NCI-H82 treated with DMSO at 0.1 percent for 48 hours (cell line): ENCODE data around the gene PPM1D.

Source experiments
- DNase-seq: peaks from one replicate; lab custom pipeline; 2025; ENCODE audit not compliant: unreplicated experiment; lab: John Stamatoyannopoulos, UW

The PPM1D gene

DNA sequence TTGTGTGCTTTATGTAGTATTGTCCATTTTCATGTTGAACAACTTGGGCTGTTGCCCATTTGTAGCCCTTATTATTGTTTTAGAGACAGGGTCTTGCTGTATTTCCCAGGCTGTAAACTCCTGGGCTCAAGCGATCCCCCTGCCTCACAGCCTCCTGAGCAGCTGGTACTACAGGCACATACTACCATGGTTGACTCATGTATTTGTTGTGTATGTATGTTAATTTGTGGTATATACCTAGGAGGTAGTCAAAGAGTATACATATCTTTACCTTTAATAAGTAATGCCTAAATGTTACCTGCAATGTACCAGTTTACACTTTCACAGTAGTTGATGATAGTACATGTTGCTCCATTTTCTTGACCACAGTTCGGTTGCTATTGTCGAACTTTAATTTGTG, 18.1 kb downstream of the PPM1D start:
- DNase-seq: no peak

GRCh38 chr17:60618854-60619526, 19.0 kb downstream of the PPM1D start:
- no peak for DNase-seq

DNA sequence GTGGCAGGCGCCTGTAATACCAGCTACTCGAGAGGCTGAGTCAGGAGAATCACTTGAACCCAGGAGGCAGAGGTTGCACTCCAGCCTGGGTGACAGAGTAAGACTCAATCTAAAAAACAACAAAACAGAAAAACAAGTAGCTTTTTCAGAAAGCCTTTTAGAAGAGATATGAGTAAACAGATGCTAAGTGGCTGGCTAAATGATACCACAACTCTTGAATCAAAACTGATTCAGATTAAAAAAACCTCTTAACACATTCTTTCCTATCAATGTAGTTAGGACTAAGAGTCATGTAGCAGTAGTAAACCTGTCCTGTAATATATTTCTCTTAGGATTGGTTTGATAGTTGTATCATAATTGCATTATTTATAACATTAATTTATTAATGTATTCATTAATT, 23.0 kb downstream of the PPM1D start:
- DNase-seq: no peak

DNA sequence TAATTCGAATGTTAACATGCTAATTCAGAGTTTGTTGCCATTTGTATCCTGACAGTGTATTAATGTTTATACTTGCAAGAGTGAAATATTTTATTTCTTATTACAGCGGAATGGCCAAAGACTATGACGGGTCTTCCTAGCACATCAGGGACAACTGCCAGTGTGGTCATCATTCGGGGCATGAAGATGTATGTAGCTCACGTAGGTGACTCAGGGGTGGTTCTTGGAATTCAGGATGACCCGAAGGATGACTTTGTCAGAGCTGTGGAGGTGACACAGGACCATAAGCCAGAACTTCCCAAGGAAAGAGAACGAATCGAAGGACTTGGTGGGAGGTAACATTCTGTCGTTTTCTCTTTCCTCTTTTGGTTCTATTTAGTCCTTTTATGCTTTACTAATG, 23.4 kb downstream of the PPM1D start:
- no peak for DNase-seq

DNA sequence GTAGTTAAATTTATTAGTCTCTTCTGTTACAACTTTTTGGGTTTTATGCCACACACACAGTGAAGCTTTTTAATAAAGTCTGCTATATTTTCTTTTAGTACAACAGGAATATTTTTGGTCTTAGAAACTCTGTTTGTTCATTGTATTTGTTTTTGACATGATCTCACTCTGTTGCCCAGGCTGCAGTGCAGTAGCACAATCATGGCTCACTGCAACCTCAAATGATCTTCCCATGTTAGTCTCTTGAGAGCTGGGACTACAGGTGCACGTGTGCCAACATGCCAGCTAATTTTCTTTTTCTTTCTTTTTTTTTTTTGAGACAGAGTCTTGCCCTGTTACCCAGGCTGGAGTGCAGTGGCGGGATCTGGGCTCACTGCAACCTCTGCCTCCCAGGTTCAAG, 27.1 kb downstream of the PPM1D start:
- no peak for DNase-seq

DNA sequence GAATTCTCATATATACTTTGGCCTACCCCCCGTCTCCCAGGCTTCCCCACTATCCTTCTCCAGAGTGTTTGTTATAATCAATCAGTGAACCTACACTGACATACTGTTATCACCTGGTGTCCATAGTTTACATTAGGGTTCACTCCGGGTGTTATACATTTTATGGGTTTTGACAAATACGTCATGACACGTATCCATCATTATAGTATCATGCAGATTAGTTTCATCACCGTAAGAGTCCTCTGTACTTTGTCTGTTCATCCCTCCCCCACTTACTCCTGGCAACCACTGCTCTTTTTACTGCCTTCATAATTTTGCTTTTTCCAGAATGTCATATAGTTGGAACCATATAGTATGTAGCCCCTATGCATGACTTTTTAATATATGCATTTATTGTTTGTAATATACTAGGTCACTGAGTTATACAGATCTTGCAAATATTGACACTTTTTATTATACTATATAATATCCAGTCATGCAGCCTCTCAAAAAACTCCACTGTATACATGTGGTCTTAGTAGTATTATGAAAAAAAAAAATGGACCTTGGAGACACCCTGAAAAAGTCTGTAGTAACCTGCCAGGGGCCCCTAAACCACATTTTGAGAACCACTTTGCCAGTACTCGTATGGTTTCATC, 28.4 kb downstream of the PPM1D start:
- DNase-seq: no peak

DNA sequence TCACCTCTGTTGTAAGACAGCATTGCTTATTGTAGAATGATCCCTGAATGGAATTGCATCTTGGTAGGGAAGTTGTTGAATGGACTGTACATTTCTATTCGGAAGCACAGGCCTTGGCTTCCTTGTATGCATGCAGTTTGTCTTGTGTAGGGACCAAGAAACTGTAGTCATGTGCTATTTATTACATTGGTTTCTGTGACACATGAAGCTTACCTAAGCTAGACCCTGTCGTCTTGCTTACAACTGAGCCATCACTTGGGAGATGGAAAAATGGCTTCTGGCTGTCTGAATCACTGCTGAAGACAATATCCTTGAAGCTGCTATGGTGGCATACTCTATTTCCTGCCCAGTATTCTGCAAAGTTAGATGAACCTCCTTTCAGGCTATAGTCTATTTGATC, 29.1 kb downstream of the PPM1D start:
- DNase-seq: no peak

DNA sequence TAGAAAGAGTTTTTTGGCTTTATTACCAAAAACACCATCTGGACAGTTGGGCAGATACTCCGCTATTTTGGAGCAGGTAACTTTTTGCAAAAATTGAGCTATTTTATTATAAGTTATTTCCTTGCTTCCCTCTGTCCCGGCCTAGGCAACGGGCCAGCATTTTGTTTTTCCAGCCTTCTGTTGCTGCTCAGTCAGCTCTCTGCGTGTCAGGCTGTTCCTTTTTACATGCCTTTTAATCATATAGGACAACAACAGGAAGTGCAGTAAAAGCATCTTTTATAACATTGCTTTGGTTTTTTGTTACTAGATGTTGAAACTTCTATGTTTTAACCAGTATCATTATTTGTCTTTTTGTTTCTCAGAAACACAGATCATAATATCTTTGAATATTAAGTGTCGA, 30.4 kb downstream of the PPM1D start:
- DNase-seq: no peak

- no peak for DNase-seq
Observed at GRCh38 chr17:60631119-60631518, 31.1 kb downstream of the PPM1D start.

GRCh38 chr17:60637683-60638082, 37.7 kb downstream of the PPM1D start:
- DNase-seq: no peak

- no peak for DNase-seq
Observed at GRCh38 chr17:60639019-60639330, 39.0 kb downstream of the PPM1D start.

DNA sequence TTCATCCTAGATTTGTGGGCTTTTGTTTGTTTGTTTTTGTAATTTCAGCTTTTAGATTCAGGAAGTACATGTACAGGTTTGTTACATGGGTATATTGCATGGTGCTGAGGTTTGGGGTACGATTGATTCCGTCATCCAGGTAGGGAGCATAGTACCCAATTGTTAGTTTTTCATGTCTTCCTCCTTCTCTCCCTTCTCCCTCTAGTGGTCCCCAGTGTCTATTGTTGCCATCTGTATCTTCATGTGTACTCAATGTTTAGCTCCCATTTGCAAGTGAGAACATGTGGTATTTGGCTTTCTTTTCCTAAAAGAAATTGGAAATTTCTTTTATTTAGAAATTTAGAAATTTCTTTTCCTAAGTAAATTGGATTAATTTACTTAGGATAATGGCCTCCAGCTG, 40.5 kb downstream of the PPM1D start:
- no peak for DNase-seq

GRCh38 chr17:60641126-60641525, 41.1 kb downstream of the PPM1D start:
- no peak for DNase-seq

- DNase-seq: peak; percentile 20
Observed at GRCh38 chr17:60641810-60642220, 41.8 kb downstream of the PPM1D start.

DNA sequence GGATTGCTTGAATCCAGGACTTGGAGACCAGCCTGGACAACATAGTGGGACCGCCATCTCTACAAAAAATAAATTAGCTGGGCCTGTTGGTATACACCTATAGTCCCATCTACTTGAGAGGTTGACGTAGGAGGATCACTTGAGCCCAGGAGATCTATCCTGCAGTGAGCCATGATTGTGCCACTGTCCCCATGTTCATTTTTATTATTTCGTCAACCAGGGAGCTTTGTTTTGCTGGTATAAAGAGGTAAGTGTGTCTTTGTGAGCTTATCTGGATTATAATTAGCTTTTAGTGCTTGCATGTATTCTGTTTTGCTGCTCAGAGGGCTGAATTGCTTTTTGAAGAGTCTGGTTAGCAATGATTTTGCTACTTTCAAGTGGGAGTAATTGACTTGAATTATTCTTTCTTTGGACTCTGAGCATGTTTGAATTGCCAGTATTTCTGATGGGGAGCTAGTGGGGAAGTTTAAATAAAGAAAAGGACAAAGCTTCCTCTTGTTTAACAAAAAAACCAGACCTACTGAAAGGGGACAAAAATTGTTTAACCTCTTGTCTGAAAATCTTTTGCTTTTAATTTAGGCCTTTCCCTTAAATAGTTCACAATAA, 46.0 kb downstream of the PPM1D start:
- no peak for DNase-seq

GRCh38 chr17:60646701-60647100, 46.7 kb downstream of the PPM1D start:
- no peak for DNase-seq

DNA sequence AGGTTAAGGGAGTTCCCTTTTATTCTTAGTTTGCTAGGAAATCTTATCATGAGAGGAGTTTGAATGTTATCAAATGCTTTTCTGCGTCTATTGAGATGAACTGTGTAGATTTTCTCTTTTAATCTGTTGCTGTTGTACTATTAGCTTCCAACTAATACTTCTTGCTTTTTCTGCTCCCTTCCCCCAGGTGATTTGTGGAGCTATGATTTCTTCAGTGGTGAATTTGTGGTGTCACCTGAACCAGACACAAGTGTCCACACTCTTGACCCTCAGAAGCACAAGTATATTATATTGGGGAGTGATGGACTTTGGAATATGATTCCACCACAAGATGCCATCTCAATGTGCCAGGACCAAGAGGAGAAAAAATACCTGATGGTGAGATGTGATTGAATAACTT, 47.7 kb downstream of the PPM1D start:
- no peak for DNase-seq

DNA sequence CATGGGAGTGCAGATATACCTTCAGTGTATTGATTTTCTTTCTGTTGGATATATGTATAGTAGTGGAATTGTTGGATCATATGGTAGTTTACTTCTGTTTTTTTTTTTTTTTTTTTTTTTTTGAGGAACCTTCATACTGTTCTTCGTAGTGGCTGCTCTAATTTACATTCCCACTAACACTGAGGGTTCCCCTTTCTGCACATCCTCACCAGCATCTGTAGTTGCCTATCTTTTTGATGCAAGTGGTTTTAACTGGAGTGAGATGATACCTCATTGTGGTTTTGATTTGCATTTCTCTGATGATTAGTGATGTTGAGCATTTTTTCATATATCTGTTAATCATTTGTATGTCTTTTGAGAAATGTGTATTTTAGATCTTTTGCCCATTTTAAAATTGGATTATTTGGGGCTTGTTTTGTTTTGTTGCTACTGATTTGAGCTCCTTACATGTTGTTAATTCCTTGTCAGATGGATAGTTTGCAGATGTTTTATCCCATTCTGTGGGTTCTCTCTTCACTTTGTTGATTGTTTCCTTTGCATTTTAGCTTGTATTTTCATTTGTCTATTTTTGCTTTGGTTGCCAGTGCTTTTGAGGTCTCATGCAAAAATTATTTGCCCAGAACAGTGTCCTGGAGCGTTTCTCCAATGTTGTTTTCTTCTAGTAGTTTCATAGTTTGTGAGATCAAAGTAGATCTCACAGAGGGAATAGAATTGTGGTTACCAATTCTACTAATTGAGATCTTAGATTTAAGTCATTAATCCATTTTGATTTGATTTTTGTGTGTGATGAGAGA, 52.7 kb downstream of the PPM1D start:
- DNase-seq: no peak

- DNase-seq: no peak
Observed at GRCh38 chr17:60653569-60653968, 53.6 kb downstream of the PPM1D start.

DNA sequence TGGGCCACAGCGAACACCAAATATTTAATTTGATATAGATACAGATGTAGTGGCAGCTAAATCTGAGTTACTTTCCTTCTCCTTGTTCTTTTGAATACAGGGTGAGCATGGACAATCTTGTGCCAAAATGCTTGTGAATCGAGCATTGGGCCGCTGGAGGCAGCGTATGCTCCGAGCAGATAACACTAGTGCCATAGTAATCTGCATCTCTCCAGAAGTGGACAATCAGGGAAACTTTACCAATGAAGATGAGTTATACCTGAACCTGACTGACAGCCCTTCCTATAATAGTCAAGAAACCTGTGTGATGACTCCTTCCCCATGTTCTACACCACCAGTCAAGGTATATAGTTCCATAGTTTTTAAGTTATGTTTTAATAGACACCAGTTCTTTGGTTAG, 56.5 kb downstream of the PPM1D start:
- no peak for DNase-seq

DNA sequence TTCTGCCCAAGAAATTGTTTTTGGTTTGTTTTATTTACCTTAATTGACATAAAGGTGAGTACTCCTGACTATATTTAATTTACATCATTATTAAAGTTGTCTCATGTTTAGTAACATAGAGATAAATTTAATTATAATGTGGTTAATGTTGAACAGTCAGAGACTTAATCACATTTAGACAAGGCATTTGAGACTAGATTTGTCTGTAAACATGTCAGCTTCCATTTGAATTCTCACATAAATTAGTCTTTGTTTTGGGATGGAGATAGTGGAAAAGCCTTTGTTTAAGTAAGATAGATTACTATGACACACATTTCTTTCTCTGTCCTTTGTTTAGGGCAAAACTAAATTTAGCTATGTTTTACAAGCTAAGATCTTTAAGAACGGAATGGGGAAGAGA, 59.2 kb downstream of the PPM1D start:
- DNase-seq: no peak

- DNase-seq: no peak
Observed at GRCh38 chr17:60661489-60661888, 61.5 kb downstream of the PPM1D start.
